Measurements from ENCODE around the gene WIPF2. TPM values are rescaled to one million over a fixed set of nuclear protein-coding genes. Genes with fewer than 3 reads are reported as not detected.

Gene WIPF2
- total and polyA plus RNA-seq, 2 donors: 2.9 to 9.9 TPM

DNA sequence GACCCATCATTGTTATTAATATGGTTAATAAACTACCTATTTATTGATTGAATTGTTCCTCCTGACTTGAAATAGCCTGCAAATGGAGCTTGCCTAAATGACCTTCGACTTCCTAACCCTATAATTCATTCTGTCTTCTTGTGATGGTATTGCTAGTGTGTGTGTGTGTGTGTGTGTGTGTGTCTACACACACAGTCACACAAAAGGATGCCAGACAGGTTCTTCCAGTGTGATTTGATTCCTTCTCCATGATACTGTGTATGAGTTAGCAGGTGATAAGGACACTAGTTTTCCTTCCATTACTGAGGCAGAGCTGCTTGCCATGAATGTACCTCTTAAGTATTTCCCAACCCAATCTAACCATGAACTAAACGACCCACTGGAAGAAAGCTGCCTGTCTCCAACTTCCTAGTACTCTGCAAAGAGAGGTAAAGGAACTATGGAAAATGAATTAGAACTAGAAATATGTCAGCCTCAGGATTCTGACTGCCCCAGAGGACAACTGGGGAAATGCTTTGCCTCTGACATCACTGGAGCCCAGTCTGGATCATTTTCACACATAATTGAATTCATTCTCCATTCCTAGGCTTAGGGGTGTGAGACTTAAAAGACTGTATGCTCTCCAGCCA is 65.1 kb downstream of the WIPF2 start:
- Histone ChIP-seq H3K4me3 (ENCODE audit: low read length in 2 of 2) (no peak overlapping the region), H3K27me3 (ENCODE audit: control insufficient read depth in 2 of 2, insufficient read depth in 1 of 2, low read length in 1 of 2) (no peaks in the 10 kb centered on the region), H3K27ac (ENCODE audit: low read depth in 1 of 2, low read length in 1 of 2) (no peak overlapping the region), H3K4me1 (ENCODE audit: control insufficient read depth in 2 of 2, insufficient read depth in 2 of 2, low read length in 2 of 2) (peaks cover 6 to 8% of the 10 kb centered on the region in 2 donors), H3K9me3 (ENCODE audit: control insufficient read depth in 2 of 2, insufficient read depth in 1 of 2, low read length in 1 of 2) (no peaks in the 10 kb centered on the region), H3K36me3 (ENCODE audit: control insufficient read depth in 2 of 2, insufficient read depth in 2 of 2, low read length in 1 of 2) (peaks cover 20 to 35% of the 10 kb centered on the region in 2 donors)
- 89% methylated on average over 2 of the region's 2 CpGs for WGBS
- no peak for DNase-seq (ENCODE audit: low read depth in 6 of 9, low spot score in 9 of 9)

DNA sequence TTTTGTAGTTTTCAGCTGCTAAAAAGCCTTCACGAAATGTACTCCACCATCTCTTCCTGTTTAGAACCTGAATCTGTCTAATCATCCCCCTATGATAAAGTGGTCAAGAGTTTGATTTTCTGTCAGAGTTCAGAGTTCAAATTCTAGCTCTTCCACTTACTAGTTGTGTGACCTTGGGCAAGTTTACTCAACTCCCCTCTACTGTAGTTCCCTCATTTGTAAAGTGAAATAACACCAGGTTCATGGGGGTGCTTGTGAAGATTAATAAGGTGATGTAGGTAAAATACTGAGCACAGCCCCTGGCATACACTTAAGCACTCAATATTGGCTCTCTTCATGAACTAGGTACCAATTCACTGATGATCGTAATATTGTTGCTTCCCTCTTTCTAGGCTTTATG is 67.4 kb downstream of the WIPF2 start:
- Histone ChIP-seq H3K4me3 (ENCODE audit: low read length in 2 of 2) (no peak overlapping the region), H3K27me3 (ENCODE audit: control insufficient read depth in 2 of 2, insufficient read depth in 1 of 2, low read length in 1 of 2) (no peaks in the 10 kb centered on the region), H3K9me3 (ENCODE audit: control insufficient read depth in 2 of 2, insufficient read depth in 1 of 2, low read length in 1 of 2) (no peaks in the 10 kb centered on the region), H3K27ac (ENCODE audit: low read depth in 1 of 2, low read length in 1 of 2) (no peak overlapping the region), H3K36me3 (ENCODE audit: control insufficient read depth in 2 of 2, insufficient read depth in 2 of 2, low read length in 1 of 2) (peaks cover 10 to 29% of the 10 kb centered on the region in 2 donors), H3K4me1 (ENCODE audit: control insufficient read depth in 2 of 2, insufficient read depth in 2 of 2, low read length in 2 of 2) (peaks cover 6 to 15% of the 10 kb centered on the region in 2 donors)
- over 99% methylated on average over 2 of the region's 2 CpGs for WGBS
- no peak for DNase-seq (ENCODE audit: low read depth in 6 of 9, low spot score in 9 of 9)

DNA sequence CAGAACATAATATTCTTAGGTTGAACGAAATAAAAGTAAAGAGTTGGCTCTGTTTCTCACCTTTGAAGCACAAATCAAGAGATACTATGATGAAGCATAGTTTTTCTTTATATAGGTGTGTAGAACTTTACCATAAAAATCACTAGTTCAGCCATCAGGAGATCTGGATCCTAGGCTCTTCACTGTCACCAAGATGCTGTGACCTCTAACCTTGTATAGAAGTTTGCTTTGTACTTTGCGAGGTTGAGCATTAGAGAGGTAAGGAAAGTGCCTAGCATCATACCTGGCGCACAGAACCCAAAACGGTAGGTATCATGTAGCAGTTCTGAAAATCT is 68.0 kb downstream of the WIPF2 start:
- 56% methylated on average over 4 of the region's 4 CpGs for WGBS
- Histone ChIP-seq H3K27ac (ENCODE audit: low read depth in 1 of 2, low read length in 1 of 2) (no peak overlapping the region), H3K4me3 (ENCODE audit: low read length in 2 of 2) (peak overlapping the region in 1 of 2 donors; percentile 13), H3K4me1 (ENCODE audit: control insufficient read depth in 2 of 2, insufficient read depth in 2 of 2, low read length in 2 of 2) (peaks cover 6 to 15% of the 10 kb centered on the region in 2 donors), H3K9me3 (ENCODE audit: control insufficient read depth in 2 of 2, insufficient read depth in 1 of 2, low read length in 1 of 2) (no peaks in the 10 kb centered on the region), H3K36me3 (ENCODE audit: control insufficient read depth in 2 of 2, insufficient read depth in 2 of 2, low read length in 1 of 2) (peaks cover 6 to 28% of the 10 kb centered on the region in 2 donors), H3K27me3 (ENCODE audit: control insufficient read depth in 2 of 2, insufficient read depth in 1 of 2, low read length in 1 of 2) (no peaks in the 10 kb centered on the region)
- no peak for DNase-seq (ENCODE audit: low read depth in 6 of 9, low spot score in 9 of 9)

DNA sequence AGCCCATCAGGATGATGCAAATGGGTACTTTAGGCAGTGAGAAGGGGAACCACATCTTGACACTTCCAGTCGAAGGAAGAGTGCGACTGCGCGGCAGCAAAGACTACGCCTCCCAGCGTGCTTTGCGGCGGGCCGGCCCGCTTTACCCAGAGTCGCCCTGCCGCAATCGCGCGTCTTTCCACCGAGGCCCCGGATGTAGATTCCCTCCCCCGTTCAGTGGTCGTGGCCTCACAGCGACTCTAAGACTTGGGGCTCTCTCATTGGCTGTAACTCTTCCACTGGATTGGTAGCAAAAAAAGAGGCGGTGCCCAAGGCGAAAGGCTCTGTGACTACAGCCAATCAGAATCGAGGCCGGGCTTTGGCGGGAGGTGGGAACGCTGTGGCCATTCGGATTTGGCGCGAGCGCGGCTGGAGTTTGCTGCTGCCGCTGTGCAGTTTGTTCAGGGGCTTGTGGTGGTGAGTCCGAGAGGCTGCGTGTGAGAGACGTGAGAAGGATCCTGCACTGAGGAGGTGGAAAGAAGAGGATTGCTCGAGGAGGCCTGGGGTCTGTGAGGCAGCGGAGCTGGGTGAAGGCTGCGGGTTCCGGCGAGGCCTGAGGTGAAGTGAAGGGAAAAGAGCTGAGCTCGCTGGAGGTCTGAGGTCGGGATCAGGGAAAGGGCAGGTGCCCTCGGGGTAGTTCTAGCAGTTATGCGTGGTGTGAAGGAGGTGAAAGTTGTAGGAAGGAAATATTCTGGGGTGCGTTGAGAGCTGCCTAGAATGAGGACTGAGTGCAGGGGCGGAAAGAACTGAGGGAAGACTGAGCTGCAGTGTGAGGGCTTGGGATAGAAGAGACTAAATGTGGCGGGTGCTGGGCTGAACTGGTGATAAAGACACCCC is 68.6 kb downstream of the WIPF2 start, which contains the start of gene CDC6:
CDC6 (plus strand) TSS at position 386 of the 876 bp plus-strand sequence. CDS start 1,542 bp downstream, outside the sequence.
- peaks cover 6 to 15% of the 10 kb centered on the region in 2 donors for H3K4me1 ChIP-seq (ENCODE audit: control insufficient read depth in 2 of 2, insufficient read depth in 2 of 2, low read length in 2 of 2)
- peak within 1 kb of the TSS; percentile 37 to 61 for H3K27ac ChIP-seq (ENCODE audit: low read depth in 1 of 2, low read length in 1 of 2)
- peaks cover 4 to 26% of the 10 kb centered on the region in 2 donors for H3K36me3 ChIP-seq (ENCODE audit: control insufficient read depth in 2 of 2, insufficient read depth in 2 of 2, low read length in 1 of 2)
- no peaks in the 10 kb centered on the region for H3K27me3 ChIP-seq (ENCODE audit: control insufficient read depth in 2 of 2, insufficient read depth in 1 of 2, low read length in 1 of 2)
- peak within 1 kb of the TSS; percentile 49 to 60 for H3K4me3 ChIP-seq (ENCODE audit: low read length in 2 of 2)
- under 1% methylated on average over 47 of the region's 47 CpGs for WGBS
- H3K9me3 ChIP-seq (ENCODE audit: control insufficient read depth in 2 of 2, insufficient read depth in 1 of 2, low read length in 1 of 2): no peaks in the 10 kb centered on the region
- DNase-seq (ENCODE audit: low read depth in 6 of 9, low spot score in 9 of 9): peak; percentile 95 to 100 (median 99)

DNA sequence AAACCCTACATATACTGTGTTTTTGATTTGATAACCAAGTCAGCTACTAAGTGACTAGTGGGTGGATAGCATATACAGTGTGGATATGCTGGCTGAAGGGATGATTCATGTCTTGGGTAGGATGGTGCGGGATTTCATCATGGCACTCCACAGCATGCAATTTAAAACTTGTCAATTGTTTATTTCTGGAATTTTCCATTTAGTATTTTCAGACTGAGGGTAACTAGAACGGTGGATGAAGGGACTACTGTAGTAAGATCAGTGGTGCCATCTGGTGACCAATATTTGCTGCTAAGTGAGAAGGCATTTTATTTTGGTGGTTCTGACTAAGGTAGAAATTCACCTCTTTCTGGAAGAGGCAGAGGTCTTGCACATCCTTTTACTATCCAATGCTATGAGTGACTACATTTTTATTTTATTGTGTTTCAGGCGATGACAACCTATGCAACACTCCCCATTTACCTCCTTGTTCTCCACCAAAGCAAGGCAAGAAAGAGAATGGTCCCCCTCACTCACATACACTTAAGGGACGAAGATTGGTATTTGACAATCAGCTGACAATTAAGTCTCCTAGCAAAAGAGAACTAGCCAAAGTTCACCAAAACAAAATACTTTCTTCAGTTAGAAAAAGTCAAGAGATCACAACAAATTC is 71.7 kb downstream of the WIPF2 start:
- no peaks in the 10 kb centered on the region for H3K27me3 ChIP-seq (ENCODE audit: control insufficient read depth in 2 of 2, insufficient read depth in 1 of 2, low read length in 1 of 2)
- no peaks in the 10 kb centered on the region for H3K9me3 ChIP-seq (ENCODE audit: control insufficient read depth in 2 of 2, insufficient read depth in 1 of 2, low read length in 1 of 2)
- no peak overlapping the region for H3K4me3 ChIP-seq (ENCODE audit: low read length in 2 of 2)
- peak in 3 of 9 donors; percentile 52 to 76 (median 62) for DNase-seq (ENCODE audit: low read depth in 6 of 9, low spot score in 9 of 9)
- H3K36me3 ChIP-seq (ENCODE audit: control insufficient read depth in 2 of 2, insufficient read depth in 2 of 2, low read length in 1 of 2): peaks cover 10 to 51% of the 10 kb centered on the region in 2 donors
- H3K4me1 ChIP-seq (ENCODE audit: control insufficient read depth in 2 of 2, insufficient read depth in 2 of 2, low read length in 2 of 2): peaks cover 6 to 15% of the 10 kb centered on the region in 2 donors
- no peak overlapping the region for H3K27ac ChIP-seq (ENCODE audit: low read depth in 1 of 2, low read length in 1 of 2)
- WGBS: 77% methylated on average over 4 of the region's 4 CpGs

DNA sequence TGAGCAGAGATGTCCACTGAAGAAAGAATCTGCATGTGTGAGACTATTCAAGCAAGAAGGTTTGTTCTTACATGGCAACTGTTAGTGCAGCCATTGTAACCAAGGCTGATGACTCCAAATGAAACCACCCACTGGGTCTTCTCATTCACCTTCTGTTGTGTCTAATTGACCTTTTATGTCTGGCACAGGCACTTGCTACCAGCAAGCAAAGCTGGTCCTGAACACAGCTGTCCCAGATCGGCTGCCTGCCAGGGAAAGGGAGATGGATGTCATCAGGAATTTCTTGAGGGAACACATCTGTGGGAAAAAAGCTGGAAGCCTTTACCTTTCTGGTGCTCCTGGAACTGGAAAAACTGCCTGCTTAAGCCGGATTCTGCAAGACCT is 72.2 kb downstream of the WIPF2 start:
- DNase-seq (ENCODE audit: low read depth in 6 of 9, low spot score in 9 of 9): no peak
- Histone ChIP-seq H3K9me3 (ENCODE audit: control insufficient read depth in 2 of 2, insufficient read depth in 1 of 2, low read length in 1 of 2) (no peaks in the 10 kb centered on the region), H3K27ac (ENCODE audit: low read depth in 1 of 2, low read length in 1 of 2) (no peak overlapping the region), H3K4me3 (ENCODE audit: low read length in 2 of 2) (no peak overlapping the region), H3K4me1 (ENCODE audit: control insufficient read depth in 2 of 2, insufficient read depth in 2 of 2, low read length in 2 of 2) (peaks cover 6 to 15% of the 10 kb centered on the region in 2 donors), H3K36me3 (ENCODE audit: control insufficient read depth in 2 of 2, insufficient read depth in 2 of 2, low read length in 1 of 2) (peaks cover 14 to 56% of the 10 kb centered on the region in 2 donors), H3K27me3 (ENCODE audit: control insufficient read depth in 2 of 2, insufficient read depth in 1 of 2, low read length in 1 of 2) (no peaks in the 10 kb centered on the region)
- WGBS: 97% methylated on average over 2 of the region's 2 CpGs

DNA sequence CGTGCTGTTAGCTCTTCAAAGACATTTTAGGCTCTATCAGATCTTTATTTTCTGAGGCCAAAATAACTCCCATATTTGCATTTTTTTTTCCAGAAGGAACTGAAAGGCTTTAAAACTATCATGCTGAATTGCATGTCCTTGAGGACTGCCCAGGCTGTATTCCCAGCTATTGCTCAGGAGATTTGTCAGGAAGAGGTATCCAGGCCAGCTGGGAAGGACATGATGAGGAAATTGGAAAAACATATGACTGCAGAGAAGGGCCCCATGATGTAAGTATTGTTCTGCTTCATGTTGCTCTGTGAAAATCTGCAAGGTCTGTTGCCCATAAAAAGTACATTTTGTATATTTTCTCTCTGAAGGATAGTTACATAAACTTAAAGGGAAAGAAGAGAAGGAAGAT is 74.3 kb downstream of the WIPF2 start:
- DNase-seq (ENCODE audit: low read depth in 6 of 9, low spot score in 9 of 9): no peak
- Histone ChIP-seq H3K27me3 (ENCODE audit: control insufficient read depth in 2 of 2, insufficient read depth in 1 of 2, low read length in 1 of 2) (no peaks in the 10 kb centered on the region), H3K27ac (ENCODE audit: low read depth in 1 of 2, low read length in 1 of 2) (no peak overlapping the region), H3K4me1 (ENCODE audit: control insufficient read depth in 2 of 2, insufficient read depth in 2 of 2, low read length in 2 of 2) (peaks cover 3 to 8% of the 10 kb centered on the region in 2 donors), H3K36me3 (ENCODE audit: control insufficient read depth in 2 of 2, insufficient read depth in 2 of 2, low read length in 1 of 2) (peaks cover 21 to 75% of the 10 kb centered on the region in 2 donors), H3K4me3 (ENCODE audit: low read length in 2 of 2) (no peak overlapping the region), H3K9me3 (ENCODE audit: control insufficient read depth in 2 of 2, insufficient read depth in 1 of 2, low read length in 1 of 2) (no peaks in the 10 kb centered on the region)
- 93% methylated on average over 1 of the region's 1 CpG for whole genome bisulfite sequencing

DNA sequence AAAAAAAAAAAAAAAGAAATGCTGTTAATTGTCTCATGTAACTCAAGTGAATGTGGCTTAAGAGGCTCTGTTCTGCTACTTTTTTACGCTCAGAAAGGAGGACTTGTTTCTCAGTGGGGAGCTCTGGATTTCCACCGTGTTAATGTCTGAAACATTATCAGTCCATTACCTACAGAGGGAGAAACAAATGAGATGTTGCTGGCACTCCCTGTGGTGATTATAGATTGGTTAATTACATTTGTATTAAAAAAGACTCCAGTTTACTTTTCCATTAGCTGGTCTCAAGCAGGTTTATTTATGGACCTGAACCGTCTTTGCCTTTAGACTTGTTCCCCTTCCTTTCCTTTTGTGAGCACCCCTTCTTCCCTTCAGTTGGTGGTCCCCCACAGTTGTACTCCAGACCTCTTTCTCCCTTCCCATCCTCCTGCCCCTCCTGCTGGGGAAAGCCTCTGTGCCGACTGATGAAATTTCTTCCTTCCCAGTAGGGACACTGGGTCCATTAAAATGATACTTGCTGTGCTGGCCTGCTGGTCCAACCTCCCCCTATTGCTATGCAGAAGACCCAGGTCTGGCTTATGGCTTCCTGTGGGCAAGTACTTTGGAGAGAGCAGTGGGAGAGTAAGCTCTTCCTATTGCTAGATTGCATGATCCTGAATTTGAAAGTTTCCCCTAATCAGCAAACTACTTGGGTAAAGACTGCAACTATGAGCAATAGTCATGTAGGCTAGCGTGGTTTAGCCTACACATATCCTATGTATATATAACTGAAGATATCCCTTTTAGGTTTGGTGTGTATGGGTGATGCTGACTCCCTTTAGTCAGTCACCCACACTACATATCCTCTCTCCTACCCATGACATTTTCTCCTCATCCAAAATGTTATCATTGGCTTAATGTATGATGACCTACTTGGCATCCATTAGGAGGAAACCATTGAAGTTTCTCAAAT is 76.7 kb downstream of the WIPF2 start:
- H3K27me3 ChIP-seq (ENCODE audit: control insufficient read depth in 2 of 2, insufficient read depth in 1 of 2, low read length in 1 of 2): no peaks in the 10 kb centered on the region
- no peak for DNase-seq (ENCODE audit: low read depth in 6 of 9, low spot score in 9 of 9)
- WGBS: 97% methylated on average over 5 of the region's 5 CpGs
- H3K27ac ChIP-seq (ENCODE audit: low read depth in 1 of 2, low read length in 1 of 2): no peak overlapping the region
- peaks cover 31 to 89% of the 10 kb centered on the region in 2 donors for H3K36me3 ChIP-seq (ENCODE audit: control insufficient read depth in 2 of 2, insufficient read depth in 2 of 2, low read length in 1 of 2)
- H3K4me3 ChIP-seq (ENCODE audit: low read length in 2 of 2): no peak overlapping the region
- no peaks in the 10 kb centered on the region for H3K4me1 ChIP-seq (ENCODE audit: control insufficient read depth in 2 of 2, insufficient read depth in 2 of 2, low read length in 2 of 2)
- H3K9me3 ChIP-seq (ENCODE audit: control insufficient read depth in 2 of 2, insufficient read depth in 1 of 2, low read length in 1 of 2): no peaks in the 10 kb centered on the region
